ENCODE data around the gene SELENOF. TPM values are rescaled to one million over a fixed set of nuclear protein-coding genes. Genes with fewer than 3 reads are reported as not detected.

The SELENOF gene
- total RNA-seq, 1 donor = 155 TPM

DNA sequence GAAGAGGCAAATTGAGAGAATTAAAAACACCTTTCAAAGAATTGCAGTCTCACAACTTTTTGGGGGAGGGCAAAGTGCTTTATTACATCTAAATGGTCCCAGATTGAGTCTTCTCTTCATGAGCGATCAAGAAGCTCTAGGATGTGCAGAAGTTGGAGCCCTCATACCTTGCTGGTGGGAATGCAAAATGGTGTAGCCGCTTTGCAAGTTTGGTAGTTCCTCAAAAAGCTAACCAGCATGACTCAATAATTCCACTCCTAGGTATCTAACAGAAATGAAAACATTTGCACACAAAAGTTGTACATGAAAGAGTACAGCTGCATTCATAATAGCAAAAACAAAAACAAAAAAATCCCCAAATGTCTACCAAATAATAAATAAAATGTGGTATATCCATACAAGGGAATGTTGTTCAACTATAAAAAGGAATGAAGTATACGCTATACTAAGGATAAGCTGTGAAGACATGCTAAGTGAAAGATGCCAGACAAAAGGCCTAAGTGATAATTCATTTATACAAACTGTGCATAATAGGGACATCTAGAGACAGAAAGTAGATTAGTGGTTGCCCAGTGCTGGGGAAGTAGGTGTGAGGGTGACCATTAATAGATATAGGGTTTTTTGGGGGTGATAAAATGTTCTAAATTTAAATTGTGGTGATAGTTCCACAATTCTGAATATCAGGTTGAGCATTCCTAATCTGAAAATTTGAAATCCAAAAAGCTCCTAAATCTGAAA is 55.2 kb downstream of the SELENOF start:
- no peaks in the 10 kb centered on the region for H3K4me1 ChIP-seq (ENCODE audit: insufficient read depth, low read length)
- no peaks in the 10 kb centered on the region for H3K27me3 ChIP-seq (ENCODE audit: insufficient read depth, low read length)
- H3K4me3 ChIP-seq (ENCODE audit: low read length) = no peak overlapping the region
- no peaks in the 10 kb centered on the region for H3K9me3 ChIP-seq (ENCODE audit: low read depth, low read length)

- Histone ChIP-seq H3K4me1 (ENCODE audit: insufficient read depth, low read length) (no peaks in the 10 kb centered on the region), H3K4me3 (ENCODE audit: low read length) (no peak overlapping the region), H3K27me3 (ENCODE audit: insufficient read depth, low read length) (no peaks in the 10 kb centered on the region), H3K9me3 (ENCODE audit: low read depth, low read length) (no peaks in the 10 kb centered on the region)
These were observed 57.7 kb downstream of the SELENOF start for GRCh38 chr1:86856196-86856595.

DNA sequence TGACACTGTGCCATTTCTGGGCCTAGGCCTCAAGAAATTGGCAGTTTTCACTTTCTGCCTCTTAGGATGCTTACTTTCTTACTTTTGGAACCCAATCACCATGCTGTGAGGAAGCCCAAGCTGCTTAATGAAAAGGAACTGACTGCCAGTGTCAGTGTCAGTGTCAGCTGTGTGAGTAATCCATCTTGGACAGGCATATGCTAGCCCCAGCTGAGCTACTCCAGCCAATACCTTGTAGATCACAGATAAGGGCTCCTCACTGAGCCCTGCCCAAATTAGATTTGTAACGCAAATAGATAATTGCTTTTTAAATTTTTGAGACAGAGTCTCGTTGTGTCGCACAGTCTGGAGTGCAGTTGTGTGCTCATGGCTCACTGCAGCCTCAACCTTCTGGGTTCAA is 59.6 kb downstream of the SELENOF start:
- Histone ChIP-seq H3K4me1 (ENCODE audit: insufficient read depth, low read length) (no peaks in the 10 kb centered on the region), H3K27me3 (ENCODE audit: insufficient read depth, low read length) (no peaks in the 10 kb centered on the region), H3K9me3 (ENCODE audit: low read depth, low read length) (no peaks in the 10 kb centered on the region), H3K4me3 (ENCODE audit: low read length) (no peak overlapping the region)

DNA sequence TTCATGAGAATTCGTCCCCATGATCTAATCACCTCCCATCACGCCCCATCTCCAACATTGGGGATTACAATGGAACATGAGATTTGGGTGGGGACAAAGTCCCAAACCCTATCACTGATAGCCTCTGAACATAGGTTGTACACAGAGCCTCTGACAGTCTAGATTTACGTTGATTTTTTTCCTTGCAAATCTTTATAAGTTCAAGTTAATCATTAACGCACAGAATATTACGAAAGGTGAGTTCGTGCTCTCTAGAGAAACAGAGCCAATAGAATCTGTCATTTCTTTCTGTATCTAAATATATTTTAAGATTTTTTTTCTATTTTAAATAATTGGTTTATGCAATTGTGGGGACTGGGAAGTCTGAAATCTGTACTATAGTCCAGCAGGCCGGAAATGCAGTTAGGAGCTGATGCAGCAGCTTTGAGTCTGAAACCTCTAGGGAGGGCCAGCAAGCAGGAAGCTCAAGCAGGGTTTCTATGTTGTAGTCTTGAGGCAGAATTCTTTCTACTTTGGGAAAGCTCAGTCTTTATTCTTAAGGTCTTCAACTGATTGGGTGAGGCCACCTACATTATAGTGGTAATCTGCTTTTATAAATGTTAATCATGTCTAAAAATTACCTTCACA is 61.0 kb downstream of the SELENOF start:
- Histone ChIP-seq H3K4me3 (ENCODE audit: low read length) (no peak overlapping the region), H3K9me3 (ENCODE audit: low read depth, low read length) (no peaks in the 10 kb centered on the region), H3K4me1 (ENCODE audit: insufficient read depth, low read length) (no peaks in the 10 kb centered on the region), H3K27me3 (ENCODE audit: insufficient read depth, low read length) (no peaks in the 10 kb centered on the region)

DNA sequence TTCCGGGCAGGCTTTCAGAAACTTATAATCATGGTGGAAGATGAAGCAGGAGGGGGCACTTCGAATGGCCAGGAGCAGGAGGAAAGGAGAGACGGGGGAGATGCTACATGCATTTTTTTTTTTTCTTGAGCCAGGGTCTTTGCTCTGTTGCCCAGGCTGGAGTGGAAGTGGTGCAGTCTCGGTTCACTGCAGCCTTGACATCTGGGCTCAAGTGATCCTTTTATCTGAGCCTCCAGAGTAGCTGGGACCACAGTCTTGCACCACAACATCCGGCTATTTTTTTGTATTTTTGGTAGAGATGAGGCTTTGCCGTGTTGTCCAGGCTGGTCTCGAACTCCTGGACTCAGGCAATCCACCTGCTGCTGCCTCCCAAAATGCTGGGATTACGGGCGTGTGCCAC is 61.6 kb downstream of the SELENOF start:
- H3K27me3 ChIP-seq (ENCODE audit: insufficient read depth, low read length) = no peaks in the 10 kb centered on the region
- H3K4me3 ChIP-seq (ENCODE audit: low read length) = no peak overlapping the region
- no peaks in the 10 kb centered on the region for H3K4me1 ChIP-seq (ENCODE audit: insufficient read depth, low read length)

DNA sequence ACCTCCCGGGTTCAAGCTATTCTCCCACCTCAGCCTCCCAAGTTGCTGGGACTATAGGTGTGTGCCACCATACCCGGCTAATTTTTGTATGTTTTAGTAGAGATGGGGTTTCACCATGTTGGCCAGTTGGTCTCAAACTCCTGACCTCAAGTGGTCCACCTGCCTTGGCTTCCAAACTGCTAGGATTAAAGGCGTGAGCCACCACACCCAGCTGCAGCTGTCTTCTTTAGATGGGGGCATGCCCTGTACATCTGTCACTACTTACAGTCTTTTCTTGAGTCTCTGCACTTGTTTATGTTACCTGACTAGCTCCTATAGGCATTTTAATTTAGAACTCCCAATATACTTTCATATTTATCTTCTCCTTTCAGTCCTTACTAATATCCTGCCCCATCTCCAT is 64.2 kb downstream of the SELENOF start:
- no peaks in the 10 kb centered on the region for H3K27me3 ChIP-seq (ENCODE audit: insufficient read depth, low read length)
- no peak overlapping the region for H3K4me3 ChIP-seq (ENCODE audit: low read length)
- no peaks in the 10 kb centered on the region for H3K9me3 ChIP-seq (ENCODE audit: low read depth, low read length)
- H3K4me1 ChIP-seq (ENCODE audit: insufficient read depth, low read length) = peaks cover 4% of the 10 kb centered on the region

More for the DNA sequence above, 61.6 kb downstream of the SELENOF start:
- no peaks in the 10 kb centered on the region for H3K9me3 ChIP-seq (ENCODE audit: low read depth, low read length)

GRCh38 chr1:86848654-86849053 is 65.3 kb downstream of the SELENOF start:
- no peaks in the 10 kb centered on the region for H3K9me3 ChIP-seq (ENCODE audit: low read depth, low read length)
- no peak overlapping the region for H3K4me3 ChIP-seq (ENCODE audit: low read length)
- peaks cover 4% of the 10 kb centered on the region for H3K4me1 ChIP-seq (ENCODE audit: insufficient read depth, low read length)
- no peaks in the 10 kb centered on the region for H3K27me3 ChIP-seq (ENCODE audit: insufficient read depth, low read length)

- no peaks in the 10 kb centered on the region for H3K9me3 ChIP-seq (ENCODE audit: low read depth, low read length)
- peaks cover 4% of the 10 kb centered on the region for H3K4me1 ChIP-seq (ENCODE audit: insufficient read depth, low read length)
- no peaks in the 10 kb centered on the region for H3K27me3 ChIP-seq (ENCODE audit: insufficient read depth, low read length)
- H3K4me3 ChIP-seq (ENCODE audit: low read length) = no peak overlapping the region
These were observed 67.7 kb downstream of the SELENOF start for GRCh38 chr1:86846164-86846647.

GRCh38 chr1:86845514-86845913 is 68.4 kb downstream of the SELENOF start:
- H3K4me3 ChIP-seq (ENCODE audit: low read length) = no peak overlapping the region
- H3K9me3 ChIP-seq (ENCODE audit: low read depth, low read length) = no peaks in the 10 kb centered on the region
- peaks cover 4% of the 10 kb centered on the region for H3K4me1 ChIP-seq (ENCODE audit: insufficient read depth, low read length)
- no peaks in the 10 kb centered on the region for H3K27me3 ChIP-seq (ENCODE audit: insufficient read depth, low read length)

DNA sequence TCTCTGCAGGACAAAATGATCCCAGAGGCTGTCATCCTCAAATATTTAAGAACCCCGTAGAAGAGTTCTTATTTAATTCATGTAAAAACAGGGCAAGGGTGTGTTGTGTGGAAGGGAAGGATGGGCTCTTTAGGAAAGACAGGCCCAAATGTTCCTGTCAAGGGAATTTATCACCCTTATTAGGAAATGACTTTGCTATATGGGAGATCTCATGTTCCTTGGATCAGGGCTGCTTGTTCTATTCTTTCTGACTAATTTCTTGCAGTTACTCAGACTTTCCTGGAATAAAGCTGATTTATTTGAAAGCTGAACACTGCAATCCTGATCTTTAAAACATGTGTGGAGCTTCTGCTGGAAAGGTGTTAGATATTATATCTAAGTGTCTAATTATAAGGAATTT is 72.8 kb downstream of the SELENOF start:
- H3K27me3 ChIP-seq (ENCODE audit: insufficient read depth, low read length) = no peaks in the 10 kb centered on the region
- H3K9me3 ChIP-seq (ENCODE audit: low read depth, low read length) = no peaks in the 10 kb centered on the region
- peaks cover 4% of the 10 kb centered on the region for H3K4me1 ChIP-seq (ENCODE audit: insufficient read depth, low read length)

GRCh38 chr1:86833461-86834215 is 80.3 kb downstream of the SELENOF start:
- Histone ChIP-seq H3K27me3 (ENCODE audit: insufficient read depth, low read length) (no peaks in the 10 kb centered on the region), H3K4me3 (ENCODE audit: low read length) (no peak overlapping the region), H3K9me3 (ENCODE audit: low read depth, low read length) (no peaks in the 10 kb centered on the region), H3K4me1 (ENCODE audit: insufficient read depth, low read length) (no peaks in the 10 kb centered on the region)

More for the DNA sequence above, 72.8 kb downstream of the SELENOF start:
- no peak overlapping the region for H3K4me3 ChIP-seq (ENCODE audit: low read length)

DNA sequence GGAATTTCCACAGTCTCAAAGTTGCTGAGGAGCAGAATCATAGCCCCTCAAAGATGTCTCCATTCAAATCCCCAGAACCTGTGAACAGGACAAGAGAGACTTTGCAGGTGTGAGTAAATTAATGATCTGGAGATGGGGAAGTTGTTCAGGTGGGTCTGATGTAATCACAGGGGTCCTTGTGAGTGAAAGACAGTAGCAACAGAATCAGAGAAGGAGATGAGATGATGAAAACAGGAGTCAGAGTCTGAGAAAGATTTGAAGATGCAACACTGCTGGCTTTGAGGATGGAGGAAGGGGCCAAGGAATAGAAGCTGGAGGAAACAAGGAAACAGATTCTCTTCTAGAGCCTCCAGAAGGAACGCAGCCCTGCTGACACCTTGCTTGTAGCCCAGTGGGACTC is 81.5 kb downstream of the SELENOF start:
- no peaks in the 10 kb centered on the region for H3K27me3 ChIP-seq (ENCODE audit: insufficient read depth, low read length)

GRCh38 chr1:86829321-86829720 is 84.6 kb downstream of the SELENOF start:
- Histone ChIP-seq H3K9me3 (ENCODE audit: low read depth, low read length) (no peaks in the 10 kb centered on the region), H3K27me3 (ENCODE audit: insufficient read depth, low read length) (no peaks in the 10 kb centered on the region), H3K4me1 (ENCODE audit: insufficient read depth, low read length) (no peaks in the 10 kb centered on the region), H3K4me3 (ENCODE audit: low read length) (no peak overlapping the region)

More for the DNA sequence above, 81.5 kb downstream of the SELENOF start:
- Histone ChIP-seq H3K4me3 (ENCODE audit: low read length) (no peak overlapping the region), H3K9me3 (ENCODE audit: low read depth, low read length) (no peaks in the 10 kb centered on the region), H3K4me1 (ENCODE audit: insufficient read depth, low read length) (no peaks in the 10 kb centered on the region)

DNA sequence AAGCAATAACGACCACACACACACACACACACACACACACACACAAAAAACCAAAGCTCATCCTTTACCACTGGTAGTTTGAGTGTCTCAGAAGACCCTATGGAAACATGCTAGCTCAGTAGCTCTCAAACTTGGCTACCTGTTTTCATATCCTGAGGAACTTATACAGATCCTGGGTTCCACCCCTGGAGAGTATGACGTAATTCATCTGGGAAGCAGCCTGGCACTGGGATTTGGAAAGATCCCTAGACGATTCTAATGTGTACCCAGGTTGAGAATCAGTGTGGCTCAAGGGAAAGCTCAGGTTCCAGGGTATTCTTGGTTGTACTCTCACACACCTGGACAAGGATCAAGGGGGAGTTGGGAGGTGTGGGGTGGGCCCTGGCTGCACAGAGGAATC is 85.9 kb downstream of the SELENOF start:
- Histone ChIP-seq H3K4me1 (ENCODE audit: insufficient read depth, low read length) (no peaks in the 10 kb centered on the region), H3K4me3 (ENCODE audit: low read length) (no peak overlapping the region), H3K9me3 (ENCODE audit: low read depth, low read length) (no peaks in the 10 kb centered on the region), H3K27me3 (ENCODE audit: insufficient read depth, low read length) (no peaks in the 10 kb centered on the region)

DNA sequence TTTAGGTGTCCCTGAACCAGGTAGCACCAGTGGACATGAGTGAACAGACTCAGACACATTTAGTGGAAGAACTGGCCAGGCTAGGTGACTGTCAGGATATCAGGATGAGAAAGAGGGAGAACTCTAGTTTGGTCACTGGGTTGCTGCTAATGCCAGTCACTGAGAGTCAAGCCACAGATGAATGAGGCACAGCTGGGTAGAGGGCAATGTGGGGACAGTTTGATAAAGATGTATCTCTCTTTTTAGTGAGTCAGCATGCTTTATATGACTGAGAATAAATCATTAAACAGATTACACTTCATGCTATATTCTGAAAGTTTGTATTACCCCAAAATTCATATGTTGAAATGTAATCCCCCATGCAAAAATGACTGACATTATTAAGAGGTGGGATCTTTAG is 87.1 kb downstream of the SELENOF start:
- Histone ChIP-seq H3K27me3 (ENCODE audit: insufficient read depth, low read length) (no peaks in the 10 kb centered on the region), H3K9me3 (ENCODE audit: low read depth, low read length) (no peaks in the 10 kb centered on the region), H3K4me1 (ENCODE audit: insufficient read depth, low read length) (no peaks in the 10 kb centered on the region), H3K4me3 (ENCODE audit: low read length) (no peak overlapping the region)
